Measurements from ENCODE around the gene SFTPA2.
"Not testable (repeated sequence)": the region's sequence is repeated elsewhere in the genome, so short reads cannot be mapped to it uniquely, and the experiment has no call there.

SFTPA2 gene

DNA sequence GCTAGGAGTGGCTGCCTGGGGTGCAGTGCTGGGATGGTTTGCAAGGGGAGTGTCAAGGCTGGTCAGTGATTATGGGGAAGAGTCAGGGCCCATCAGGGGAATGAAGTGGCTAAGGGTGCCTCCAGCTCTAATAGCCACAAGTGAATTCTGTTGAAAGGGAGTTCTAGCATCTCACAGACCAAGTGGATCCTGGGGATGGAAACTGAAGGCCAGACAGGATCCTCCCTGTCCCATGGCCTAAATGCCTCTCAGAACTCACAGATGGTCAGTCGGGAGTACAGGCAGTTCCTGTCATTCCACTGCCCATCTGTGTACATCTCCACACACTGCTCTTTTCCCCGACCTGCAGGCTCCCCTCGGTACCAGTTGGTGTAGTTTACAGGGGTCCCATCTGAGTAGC is 3.2 kb downstream of the SFTPA2 start:
- DNase-seq, result not testable (repeated sequence)

DNA sequence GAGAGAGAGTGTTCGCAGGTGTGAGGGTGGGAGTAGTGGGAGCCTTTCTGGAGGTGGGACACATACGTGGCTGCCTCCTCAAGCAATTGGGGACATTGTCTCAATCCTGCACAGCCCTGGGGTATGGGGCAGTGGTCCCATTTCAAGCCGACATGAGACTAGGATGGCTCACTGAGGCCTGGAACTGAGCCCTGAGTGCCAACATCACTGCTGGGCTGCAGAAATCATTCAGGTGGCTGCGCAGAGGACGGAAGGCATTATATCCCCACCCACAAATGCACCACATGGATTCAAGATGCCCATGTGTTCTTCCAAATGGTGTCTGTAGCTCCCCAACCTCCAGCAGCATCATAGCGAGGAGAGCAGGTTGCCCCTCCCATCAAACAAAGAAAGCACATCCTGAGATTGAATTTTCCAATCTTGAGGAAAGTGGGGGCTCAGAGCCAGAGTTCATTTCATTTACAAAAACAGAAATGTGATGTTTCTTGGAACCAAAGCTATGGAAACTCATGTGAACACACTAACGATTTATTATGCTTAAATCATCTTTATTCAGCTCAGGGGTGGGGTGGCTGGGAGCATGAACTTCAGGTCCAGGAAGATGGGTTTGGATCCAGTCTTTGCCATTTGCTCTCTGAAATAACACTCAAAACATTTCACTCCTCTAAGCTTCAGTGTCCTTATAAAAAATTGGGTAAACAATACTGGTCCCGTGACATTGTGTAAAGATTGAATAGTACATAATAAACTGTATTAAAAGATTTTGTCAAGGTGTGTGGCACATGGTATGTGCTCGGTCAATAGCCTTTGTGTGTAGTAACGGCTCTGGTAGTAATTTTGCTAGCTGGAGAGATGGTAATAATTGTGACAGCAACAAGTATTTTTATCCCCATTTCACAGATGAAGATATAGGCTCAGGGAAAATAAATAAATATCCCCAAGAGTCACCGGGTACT is 4.6 kb downstream of the SFTPA2 start:
- DNase-seq, result no peak

DNA sequence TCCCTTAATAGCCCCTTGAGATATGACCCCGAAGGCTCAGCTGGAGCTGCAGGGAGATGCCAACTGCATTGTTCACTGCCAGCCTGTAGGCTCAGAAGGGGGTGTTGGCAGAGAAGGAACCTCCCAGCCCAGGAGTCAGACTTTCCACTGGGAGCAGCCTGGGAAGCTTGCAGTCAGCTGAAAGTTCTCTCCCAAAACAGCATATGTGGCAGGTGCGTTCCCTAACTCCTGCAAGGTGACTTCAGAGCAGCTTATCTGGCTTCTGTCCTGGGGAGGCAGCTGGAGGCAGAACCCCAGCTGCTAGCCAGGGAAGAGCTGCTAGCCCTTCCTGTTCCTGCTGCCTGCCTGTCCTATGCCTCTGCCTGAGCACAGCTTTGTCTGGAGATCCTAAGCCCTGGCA is 8.1 kb downstream of the SFTPA2 start:
- DNase-seq, result no peak

DNA sequence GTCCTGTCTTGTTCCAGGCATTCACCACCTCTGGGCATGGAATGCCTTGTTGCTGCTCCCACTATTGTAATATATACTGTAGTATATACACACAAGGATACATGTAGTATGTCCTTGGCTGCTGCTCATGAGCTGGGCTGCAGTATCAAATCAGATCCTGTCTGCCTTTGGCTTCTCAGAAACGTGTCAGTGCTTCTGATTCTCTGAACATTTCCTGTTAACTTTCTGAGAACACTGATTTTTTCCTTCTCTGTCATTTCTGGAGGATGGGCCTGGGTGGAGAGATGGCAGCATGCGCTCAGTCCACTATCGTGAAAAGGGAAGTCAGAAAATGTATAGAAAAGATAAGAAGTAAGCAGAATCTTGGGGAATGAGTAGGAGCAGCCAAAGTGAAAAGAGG is 12.2 kb downstream of the SFTPA2 start:
- DNase-seq, result no peak

DNA sequence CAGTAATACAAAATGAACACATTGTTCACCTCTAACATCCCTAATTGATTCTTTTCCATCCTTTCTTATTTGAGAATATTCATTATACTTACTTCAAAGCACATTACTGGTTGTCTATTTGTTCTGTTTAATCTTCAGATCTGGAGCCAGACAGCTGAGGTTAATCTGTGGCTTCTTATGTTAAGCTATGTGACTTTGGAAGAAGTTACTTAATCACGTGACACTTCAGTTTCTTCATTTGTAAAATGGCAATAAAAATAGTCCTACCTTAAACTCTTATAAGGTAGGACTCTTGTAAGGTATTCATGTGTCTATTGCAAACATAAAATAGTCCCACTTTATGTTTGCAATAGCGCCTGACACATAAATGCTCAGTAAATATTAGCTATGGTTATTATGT is 13.1 kb downstream of the SFTPA2 start:
- not testable (repeated sequence) for DNase-seq

DNA sequence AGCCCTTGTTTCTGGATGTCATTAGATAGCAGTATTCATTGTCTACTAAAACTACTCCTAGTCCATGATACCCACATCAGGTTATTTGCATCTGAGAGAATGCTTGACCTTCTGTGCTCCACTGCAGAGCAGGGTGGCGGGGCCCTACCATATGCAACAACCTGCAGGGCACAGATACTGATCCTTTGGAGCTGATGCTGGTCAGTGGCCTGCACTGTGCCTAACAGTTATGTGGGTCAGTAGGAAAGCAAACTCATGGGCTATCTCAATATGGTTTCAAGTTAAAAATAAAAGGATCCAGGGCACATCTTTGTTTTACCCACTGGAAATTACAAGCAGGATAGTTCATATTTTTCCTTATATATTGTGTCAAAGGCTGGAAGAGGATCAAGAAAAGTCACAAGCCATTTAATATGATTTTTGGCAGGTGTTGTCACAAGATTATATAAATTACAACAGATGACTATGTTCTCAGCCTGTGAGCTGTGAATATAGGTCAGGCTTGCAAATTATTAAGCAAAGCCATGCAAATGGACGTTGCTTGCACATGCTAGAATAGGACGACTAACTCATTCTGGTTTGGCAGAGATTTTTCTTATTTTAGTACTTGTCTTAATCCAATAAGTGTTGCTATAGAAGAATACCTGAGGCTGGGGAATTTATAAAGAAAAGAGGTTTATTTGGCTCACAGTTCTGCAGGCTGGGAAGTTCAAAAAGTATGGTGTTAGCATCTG is 15.1 kb downstream of the SFTPA2 start:
- not testable (repeated sequence) for DNase-seq

DNA sequence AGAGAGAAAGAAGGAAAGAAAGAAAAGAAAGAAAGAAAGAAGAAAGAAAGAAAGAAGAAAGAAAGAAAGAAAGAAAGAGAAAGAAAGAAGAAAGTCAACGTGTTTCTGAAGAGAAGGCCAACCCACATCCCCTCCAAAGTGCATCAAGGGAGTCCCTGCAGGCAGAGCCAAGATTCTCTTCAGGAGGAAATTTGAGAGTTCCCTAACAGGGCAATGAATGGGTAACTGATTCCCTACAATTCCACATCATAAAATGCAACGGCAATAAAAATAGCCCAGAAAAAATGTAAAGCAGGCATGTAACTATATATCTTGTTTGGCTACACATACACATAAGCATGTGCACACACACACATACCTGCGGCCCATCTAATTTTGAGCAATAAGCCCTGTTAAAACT is 15.8 kb downstream of the SFTPA2 start:
- not testable (repeated sequence) for DNase-seq

DNA sequence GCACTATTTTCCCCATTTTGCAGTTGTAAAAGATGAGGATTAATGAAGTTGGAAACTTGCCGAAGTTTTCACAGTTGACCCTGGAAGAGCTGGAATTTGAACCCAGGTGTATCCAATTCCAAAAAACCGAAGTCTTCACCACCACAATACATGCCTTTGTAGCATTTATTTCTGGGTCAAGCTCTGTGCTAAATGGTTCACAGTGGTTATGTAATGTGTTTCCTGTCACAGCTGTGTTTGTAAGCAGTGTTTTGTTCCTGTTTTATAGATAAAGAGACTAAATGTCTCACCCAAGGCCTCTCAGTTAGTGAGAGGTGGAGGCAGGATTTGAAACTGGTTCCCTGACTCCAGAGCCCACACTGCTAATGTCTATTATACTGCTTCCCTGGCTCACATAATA is 17.6 kb downstream of the SFTPA2 start:
- DNase-seq, result no peak

DNA sequence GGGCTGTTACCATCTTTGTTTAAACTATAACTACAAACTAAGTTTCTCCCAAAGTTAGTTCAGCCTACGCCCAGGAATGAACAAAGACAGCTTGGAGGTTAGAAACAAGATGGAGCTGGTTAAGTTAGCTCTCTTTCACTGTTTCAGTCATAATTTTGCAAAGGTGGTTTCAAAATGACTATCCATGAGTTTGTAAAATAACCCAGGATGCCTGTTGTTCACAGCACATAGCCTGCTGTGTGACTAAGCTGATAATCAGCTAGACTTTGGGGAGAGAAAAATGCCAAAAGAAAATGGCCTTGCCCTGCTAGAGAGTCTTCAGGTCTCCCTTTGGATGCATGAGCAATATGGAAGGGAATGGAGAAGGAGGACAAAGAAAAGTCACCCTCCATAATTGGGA is 19.3 kb downstream of the SFTPA2 start:
- DNase-seq, result not testable (repeated sequence)

DNA sequence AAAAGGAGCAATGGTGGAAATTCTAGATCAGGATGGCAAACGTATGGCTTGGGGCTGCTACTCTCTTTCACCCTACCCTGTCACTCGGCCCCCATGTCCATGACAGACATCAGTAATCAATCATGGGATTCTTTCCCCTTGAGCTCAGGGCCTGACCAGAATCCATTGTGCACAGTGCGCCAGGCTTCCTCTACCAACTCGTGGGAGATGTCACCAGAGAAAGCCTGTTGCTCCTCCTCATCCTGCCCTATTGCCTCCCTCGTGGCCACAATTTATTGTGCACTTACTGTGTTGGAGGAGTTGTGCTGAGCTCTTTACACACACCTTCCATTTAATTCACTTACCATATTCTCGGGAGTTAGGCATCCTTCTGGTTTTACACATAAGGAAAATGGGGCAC is 21.9 kb downstream of the SFTPA2 start:
- not testable (repeated sequence) for DNase-seq

DNA sequence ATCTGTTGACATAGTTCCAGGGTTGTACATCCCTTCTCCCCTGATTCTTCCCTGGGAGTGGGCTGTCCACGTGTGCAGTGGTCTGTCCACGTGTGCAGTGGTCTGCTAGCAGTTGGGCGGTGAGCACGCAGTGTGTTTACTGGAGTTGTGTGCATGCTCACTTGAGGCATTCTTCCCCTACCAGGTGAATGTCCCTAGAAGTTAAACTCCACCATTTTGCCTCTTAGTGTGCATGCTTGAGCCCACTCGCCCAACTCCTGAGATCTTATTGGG is 26.4 kb downstream of the SFTPA2 start:
- DNase-seq, result not testable (repeated sequence)

DNA sequence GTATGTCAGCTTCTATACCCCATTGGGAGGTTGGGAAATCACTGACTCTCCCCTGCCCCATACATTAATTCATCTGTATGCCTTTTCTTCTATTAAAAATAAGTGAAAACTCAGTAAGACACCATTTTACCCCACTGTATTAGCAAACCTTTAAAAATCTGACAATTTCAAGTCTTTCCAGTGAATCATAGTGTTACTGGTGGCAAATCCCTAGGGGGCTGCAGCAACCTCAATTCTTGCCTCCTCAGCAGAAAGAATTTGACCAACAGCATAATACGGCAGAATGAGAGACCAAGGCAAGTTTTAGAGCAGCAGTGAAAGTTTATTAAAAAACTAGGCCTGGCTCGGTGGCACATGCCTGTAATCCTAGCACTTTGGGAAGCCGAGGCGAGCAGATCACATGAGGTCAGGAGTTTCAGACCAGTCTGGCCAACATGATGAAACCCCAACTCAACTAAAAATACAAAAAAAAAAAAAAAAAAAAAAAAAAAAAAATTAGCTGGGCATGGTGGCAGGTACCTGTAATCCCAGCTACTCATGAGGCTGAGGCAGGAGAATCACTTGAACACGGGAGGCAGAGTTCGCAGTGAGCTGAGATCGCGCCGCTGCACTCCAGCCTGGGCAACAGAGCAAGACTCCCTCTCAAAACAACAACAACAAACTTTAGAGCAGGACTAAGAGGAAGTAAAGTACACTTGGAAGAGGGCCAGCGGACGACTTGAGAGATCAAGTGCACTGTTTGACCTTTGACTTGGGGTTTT is 26.9 kb downstream of the SFTPA2 start:
- DNase-seq, result not testable (repeated sequence)

DNA sequence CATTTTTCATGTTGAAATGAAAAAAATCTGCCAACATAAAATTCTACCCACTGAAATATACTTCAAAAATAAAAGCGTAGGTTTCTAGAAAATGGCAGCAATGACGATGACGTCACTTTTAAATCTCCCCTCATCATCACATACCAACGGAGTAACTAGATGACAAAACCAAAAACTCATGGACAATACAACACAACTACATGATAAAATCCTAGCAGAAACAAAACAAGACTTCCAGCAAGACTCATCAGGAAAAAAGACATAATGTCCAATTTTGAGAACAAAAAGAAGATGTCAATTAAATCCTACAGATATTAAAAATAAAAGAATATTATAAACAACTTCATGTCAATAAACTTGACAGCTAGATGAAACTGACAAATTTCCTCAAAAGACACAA is 31.9 kb downstream of the SFTPA2 start:
- DNase-seq, result not testable (repeated sequence)

DNA sequence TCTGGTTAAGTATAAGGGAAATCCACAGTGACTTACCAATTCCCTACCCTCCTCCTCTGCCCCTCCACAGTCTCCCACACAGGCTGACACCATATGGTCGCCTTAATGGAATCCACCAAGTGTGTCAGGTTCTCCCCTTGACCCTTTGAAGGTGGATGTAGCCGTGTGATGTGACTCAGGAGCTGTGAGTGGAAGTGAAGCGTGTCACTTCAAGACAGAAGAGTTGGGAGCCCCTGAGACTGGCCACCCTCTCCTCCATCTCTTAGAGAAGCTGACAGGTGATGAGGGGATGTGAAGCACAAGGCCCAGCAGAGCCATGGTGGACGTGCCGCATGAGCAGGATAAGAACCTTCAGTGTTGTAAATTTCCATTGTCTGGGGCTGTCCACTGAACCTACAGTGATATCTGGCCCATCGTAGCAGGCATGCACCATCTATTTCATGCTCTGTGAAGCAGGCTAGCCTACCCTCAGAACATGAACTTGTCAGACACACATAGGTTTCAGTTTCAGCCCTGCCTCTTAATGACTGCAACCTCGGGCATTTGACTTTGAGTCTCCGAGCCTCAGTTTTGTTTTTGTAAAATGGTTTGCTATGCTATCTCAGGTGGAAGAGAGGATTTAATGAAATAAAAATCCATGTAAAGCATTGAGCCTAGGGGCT is 35.0 kb downstream of the SFTPA2 start:
- DNase-seq, result not testable (repeated sequence)

DNA sequence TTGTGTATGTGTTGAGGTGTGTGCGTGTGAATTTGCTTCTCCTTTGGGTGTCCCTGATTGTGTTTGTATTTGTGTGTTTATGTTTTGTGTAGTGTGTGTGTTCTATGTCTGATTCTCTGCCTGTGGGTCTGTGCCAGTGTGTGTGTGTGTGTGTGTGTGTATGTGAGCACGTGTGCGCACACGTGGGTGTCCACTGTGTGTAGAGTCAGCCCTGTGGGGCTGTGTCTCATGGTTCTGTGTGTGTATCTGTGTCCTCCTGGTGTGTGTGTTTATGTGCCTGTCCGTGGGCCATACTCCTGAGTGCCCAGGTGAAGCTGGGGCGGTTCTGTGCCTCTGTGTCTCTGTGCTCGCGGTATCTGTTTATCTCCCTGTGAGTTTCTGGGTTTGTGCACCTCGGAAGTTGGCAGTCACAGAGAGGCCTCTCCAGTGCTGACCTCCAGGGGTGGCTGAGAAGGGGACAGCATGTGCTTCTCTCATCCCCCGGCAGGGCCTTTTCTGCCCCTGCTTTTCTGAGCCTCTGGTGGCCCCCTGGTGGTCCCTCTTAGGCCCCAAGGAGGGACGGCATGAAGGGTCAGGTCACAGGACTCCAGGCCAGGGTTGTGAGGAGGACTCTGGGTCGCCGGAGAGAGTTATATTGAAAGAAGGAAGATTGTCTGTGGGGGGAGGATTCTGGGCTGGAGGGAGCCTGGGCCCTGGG is 36.9 kb downstream of the SFTPA2 start:
- DNase-seq, result not testable (repeated sequence)

DNA sequence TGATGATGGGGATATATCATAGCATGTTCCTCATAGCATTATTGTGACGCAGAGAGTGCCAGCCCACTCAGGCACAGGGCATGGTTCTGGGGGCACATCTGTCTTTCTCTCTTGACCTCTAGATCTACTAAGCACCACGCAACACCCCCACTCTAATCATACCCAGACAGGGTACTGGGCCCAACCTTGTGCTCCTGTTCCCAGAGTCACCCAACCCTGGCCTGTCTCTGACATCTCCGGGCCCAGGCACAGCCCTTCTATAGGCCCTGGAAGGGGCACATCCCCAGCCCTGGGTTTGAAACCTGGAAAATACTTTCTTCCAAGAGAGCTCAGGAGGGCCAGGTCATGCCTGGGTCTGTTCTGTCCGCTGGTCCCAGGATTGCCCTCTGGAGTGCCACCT is 37.7 kb downstream of the SFTPA2 start:
- DNase-seq, result not testable (repeated sequence)

DNA sequence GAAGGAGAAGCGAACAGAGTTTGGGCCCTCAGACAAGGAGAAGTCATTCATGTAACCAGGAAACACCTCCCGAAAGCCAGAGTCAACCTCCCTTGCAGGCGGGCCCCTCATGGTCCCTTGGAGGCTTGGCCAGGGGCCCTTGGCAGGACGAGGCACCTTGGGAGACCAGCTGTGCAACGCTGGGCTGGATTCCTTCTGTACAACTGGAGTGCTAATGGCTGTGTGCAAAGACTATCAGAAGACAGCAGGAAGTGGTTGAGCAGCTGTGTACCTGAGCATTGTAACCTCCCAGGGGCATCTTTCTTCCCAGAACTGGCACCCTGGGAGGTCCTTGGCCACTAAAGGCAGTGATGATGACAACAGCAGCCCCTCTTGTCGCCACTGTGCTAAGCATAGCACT is 38.5 kb downstream of the SFTPA2 start:
- not testable (repeated sequence) for DNase-seq

DNA sequence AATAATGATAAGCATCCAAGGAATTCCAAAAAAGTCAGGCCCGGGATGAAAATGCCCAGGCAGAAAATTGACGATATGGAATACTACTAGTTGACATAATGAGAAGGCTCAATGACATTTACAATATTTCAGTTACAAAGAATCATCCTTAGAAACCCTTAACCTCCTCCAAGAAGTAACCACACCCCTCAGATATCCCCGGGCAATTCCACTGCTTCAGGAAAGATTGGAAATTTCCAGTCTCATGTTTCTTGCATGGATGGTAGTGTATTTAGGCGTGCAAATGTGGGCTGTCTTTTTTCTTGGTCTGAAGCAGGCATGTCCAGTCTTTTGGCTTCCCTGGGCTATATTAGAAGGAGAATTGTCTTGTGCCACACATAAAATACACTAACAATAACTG is 42.6 kb downstream of the SFTPA2 start:
- DNase-seq, result not testable (repeated sequence)

DNA sequence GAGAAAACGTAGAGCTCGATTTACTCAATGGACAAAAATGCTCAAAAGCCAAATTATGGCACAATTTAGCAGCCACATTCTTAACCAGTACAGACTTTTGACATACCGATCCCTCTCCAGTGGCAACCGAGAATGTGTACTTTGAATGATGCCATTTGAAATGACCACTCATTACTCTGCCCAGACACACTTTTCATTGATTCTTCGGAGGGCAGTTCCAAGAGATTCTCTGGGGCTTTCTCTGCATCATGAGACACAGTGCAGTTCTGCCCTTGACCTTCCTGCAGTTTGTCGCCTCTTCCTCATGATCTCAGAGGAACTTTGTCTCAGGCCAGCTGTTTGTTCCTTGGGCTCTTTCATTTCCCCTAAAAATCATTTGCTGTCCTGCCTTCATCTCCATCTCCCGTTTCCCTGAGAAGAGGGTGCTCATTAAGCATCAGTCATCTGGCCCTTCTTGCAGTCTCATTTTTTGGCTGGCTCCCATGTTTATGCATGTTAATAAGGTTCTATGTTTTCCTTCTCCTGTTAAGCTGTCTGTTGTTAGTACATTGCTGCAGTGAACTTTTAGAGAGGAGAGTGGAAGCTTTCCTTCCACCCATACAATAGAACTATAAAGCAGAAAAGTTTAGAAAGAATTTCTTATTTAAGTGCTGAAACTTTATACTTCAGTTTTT is 43.5 kb downstream of the SFTPA2 start:
- not testable (repeated sequence) for DNase-seq

DNA sequence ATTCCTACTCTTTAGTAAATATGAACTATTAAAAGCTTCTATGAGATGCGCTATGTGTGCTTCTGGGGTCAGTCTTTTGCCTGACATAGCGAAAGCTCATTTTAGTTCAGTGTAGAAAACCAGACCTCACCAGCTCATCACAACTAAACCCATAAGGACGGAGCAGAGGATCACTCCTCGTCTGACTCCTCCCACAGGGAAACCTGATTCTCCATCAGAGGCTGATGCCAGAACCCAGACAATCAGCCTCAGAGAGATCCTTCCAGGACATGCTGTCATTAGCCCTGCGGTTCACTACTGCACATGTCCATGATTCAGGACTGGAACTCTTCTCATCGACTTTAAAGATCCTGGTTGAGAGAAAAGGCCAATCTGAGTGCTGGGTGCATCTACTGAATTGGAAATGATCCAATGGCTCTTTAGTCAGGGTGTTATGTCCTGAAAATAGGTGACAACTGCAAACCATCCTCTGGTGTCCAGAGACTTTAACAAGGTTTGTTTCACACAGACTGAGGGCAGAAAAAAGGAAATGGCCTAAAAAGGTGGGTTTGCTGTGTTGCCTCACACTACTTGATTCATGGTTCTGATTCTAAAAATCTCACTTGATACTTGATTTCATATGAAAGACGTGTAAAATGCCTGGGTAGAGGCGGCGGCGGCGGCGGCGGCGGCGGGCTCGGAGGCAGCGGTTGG is 48.2 kb downstream of the SFTPA2 start, which contains the start of gene EIF5AL1:
EIF5AL1 (plus strand) TSS at position 643 of the 693 bp plus-strand sequence. CDS start 117 bp downstream, outside the sequence.
- DNase-seq, result not testable (repeated sequence)
